ENCODE measurements around the gene TRPC1. TPM values are rescaled to one million over a fixed set of nuclear protein-coding genes. Genes with fewer than 3 reads are reported as not detected.
"Not testable (repeated sequence)": the region's sequence is repeated elsewhere in the genome, so short reads cannot be mapped to it uniquely, and the experiment has no call there.

The TRPC1 gene
- 14.2 and 18.5 TPM in 2 replicates for total RNA-seq (2012; rRNA removed)

DNA sequence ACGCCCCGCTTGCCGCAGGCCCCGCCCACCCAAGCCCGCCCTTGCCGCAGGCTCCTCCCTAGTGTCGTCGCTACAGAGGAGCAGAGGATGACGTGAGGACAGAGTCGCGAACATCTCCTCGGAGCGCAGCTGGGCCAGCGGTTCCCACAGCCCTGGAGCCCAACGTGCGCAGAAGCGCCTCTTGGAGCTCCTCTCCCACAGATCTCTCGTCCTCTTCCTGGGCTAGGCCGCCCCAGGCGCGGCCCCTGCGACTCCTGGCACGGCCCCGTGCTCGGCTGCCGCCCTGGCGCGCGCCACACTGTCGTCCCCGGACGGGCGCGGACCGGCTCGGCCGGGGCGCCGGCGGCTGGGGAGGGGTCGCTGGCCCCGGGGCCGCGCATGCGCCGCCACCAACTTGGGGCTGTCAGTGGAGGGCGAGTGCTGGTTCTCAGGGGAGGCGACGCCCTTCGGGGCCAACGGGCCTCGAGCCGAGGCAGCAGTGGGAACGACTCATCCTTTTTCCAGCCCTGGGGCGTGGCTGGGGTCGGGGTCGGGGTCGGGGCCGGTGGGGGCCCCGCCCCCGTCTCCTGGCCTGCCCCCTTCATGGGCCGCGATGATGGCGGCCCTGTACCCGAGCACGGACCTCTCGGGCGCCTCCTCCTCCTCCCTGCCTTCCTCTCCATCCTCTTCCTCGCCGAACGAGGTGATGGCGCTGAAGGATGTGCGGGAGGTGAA is at the start of gene TRPC1:
TRPC1 (plus strand) TSS at position 67 of the 714 bp plus-strand sequence; CDS start at position 593, 526 bp downstream.
- H3K9me3 ChIP-seq (replicated peaks; ENCODE audit: low read length) = no peaks in the 10 kb centered on the region
- H3K36me3 ChIP-seq (ENCODE audit: insufficient read depth, low read length) = peaks cover 5% of the 10 kb centered on the region
- H3K9ac ChIP-seq (ENCODE audit: low read depth, low read length) = peak within 1 kb of the TSS; percentile 99
- H3K4me2 ChIP-seq (ENCODE audit: low read length) = peak within 1 kb of the TSS; percentile 93
- H3K27me3 ChIP-seq (ENCODE audit: control insufficient read depth, insufficient read depth, low read length) = no peaks in the 10 kb centered on the region
- H3K4me1 ChIP-seq (ENCODE audit: control insufficient read depth, insufficient read depth, low read length) = peaks cover 12% of the 10 kb centered on the region
- peak within 1 kb of the TSS; percentile 100 for H3K4me3 ChIP-seq (ENCODE audit: low read length)

DNA sequence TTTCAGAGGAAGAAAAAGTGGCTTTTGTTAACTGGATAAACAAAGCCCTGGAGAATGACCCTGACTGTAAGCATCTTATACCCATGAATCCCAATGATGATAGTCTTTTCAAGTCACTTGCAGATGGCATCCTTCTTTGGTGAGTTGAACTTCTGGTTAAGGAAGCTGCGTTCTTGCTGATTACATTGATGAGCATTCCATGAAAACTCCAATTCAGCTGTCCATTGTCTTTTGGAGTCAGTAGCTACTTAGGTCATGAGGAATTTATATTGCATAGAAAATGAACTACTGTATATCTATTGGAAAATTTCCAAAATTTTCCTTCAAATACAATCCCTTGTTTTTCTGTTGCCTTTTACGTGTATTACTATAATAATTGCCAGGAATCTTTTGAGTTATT is 47.7 kb upstream of the TRPC1 start:
- no peak overlapping the region for H3K4me3 ChIP-seq (ENCODE audit: low read length)
- H3K27me3 ChIP-seq (ENCODE audit: control insufficient read depth, insufficient read depth, low read length) = no peaks in the 10 kb centered on the region
- no peak overlapping the region for H3K4me2 ChIP-seq (ENCODE audit: low read length)
- no peaks in the 10 kb centered on the region for H3K36me3 ChIP-seq (ENCODE audit: insufficient read depth, low read length)
- no peaks in the 10 kb centered on the region for H3K4me1 ChIP-seq (ENCODE audit: control insufficient read depth, insufficient read depth, low read length)
- no peak overlapping the region for H3K9ac ChIP-seq (ENCODE audit: low read depth, low read length)
- H3K9me3 ChIP-seq (replicated peaks; ENCODE audit: low read length) = no peaks in the 10 kb centered on the region

DNA sequence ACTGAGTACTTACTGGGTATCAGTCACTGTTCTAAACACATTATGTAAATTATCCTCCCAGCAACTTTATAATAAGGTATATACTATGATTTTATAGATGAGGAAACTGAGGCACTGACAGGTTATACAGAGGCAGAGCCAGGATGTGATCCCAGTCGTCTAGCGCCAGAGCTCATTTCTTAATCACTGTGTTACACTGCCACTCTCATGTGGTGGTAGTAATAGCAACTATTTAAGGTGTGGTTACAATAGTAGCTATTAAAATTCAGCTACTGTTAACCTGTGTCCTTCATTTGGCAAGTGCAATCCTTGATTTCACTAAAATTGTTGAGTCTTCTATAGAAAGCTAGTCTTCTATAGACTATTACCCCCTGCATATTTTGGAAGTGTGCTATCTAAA is 43.1 kb upstream of the TRPC1 start:
- Histone ChIP-seq H3K36me3 (ENCODE audit: insufficient read depth, low read length) (no peaks in the 10 kb centered on the region), H3K4me1 (ENCODE audit: control insufficient read depth, insufficient read depth, low read length) (no peaks in the 10 kb centered on the region), H3K9me3 (replicated peaks; ENCODE audit: low read length) (no peaks in the 10 kb centered on the region), H3K4me3 (ENCODE audit: low read length) (no peak overlapping the region), H3K4me2 (ENCODE audit: low read length) (no peak overlapping the region), H3K27me3 (ENCODE audit: control insufficient read depth, insufficient read depth, low read length) (no peaks in the 10 kb centered on the region), H3K9ac (ENCODE audit: low read depth, low read length) (no peak overlapping the region)

DNA sequence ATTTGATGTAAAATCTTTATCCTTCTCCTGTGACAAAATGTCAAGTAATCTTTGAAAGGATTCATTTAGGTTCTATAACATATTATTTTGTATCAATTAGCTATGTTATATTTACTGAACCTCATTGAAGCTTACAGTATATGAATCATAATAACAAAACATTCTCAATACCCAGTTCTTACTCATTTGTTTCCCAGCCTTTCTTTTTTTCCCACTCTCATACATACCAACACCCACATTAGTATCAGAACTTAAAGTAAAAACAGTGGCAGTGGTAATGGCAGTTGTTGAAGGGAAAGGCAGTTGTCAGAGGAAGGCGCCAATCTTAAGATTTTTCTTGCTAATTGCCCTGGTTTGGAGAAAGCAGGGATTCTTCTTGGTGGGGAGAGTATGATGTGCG is 33.2 kb upstream of the TRPC1 start:
- Histone ChIP-seq H3K27me3 (ENCODE audit: control insufficient read depth, insufficient read depth, low read length) (no peaks in the 10 kb centered on the region), H3K4me3 (ENCODE audit: low read length) (no peak overlapping the region), H3K9ac (ENCODE audit: low read depth, low read length) (no peak overlapping the region), H3K36me3 (ENCODE audit: insufficient read depth, low read length) (no peaks in the 10 kb centered on the region), H3K9me3 (replicated peaks; ENCODE audit: low read length) (no peaks in the 10 kb centered on the region), H3K4me1 (ENCODE audit: control insufficient read depth, insufficient read depth, low read length) (no peaks in the 10 kb centered on the region), H3K4me2 (ENCODE audit: low read length) (no peak overlapping the region)

DNA sequence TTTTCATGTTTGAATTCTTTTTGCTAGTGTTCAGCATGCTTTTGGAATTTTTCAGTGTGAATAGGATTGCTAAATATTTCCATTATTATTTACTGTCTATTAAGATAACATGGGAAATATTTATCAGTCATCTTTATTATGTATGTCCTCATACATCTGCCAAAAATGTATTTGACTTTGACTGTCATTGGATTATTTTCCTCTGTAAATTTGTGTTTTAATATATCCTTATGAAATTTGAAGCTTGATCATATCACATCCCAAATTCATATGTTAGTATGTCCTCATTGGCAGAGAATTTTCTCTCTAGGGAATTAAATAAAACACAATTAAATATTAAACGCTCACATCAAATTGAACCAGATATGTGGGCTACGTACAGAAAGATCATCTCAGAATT is 32.3 kb upstream of the TRPC1 start:
- Histone ChIP-seq H3K9ac (ENCODE audit: low read depth, low read length) (no peak overlapping the region), H3K4me3 (ENCODE audit: low read length) (no peak overlapping the region), H3K4me2 (ENCODE audit: low read length) (no peak overlapping the region), H3K27me3 (ENCODE audit: control insufficient read depth, insufficient read depth, low read length) (no peaks in the 10 kb centered on the region), H3K36me3 (ENCODE audit: insufficient read depth, low read length) (no peaks in the 10 kb centered on the region), H3K9me3 (replicated peaks; ENCODE audit: low read length) (no peaks in the 10 kb centered on the region), H3K4me1 (ENCODE audit: control insufficient read depth, insufficient read depth, low read length) (no peaks in the 10 kb centered on the region)

DNA sequence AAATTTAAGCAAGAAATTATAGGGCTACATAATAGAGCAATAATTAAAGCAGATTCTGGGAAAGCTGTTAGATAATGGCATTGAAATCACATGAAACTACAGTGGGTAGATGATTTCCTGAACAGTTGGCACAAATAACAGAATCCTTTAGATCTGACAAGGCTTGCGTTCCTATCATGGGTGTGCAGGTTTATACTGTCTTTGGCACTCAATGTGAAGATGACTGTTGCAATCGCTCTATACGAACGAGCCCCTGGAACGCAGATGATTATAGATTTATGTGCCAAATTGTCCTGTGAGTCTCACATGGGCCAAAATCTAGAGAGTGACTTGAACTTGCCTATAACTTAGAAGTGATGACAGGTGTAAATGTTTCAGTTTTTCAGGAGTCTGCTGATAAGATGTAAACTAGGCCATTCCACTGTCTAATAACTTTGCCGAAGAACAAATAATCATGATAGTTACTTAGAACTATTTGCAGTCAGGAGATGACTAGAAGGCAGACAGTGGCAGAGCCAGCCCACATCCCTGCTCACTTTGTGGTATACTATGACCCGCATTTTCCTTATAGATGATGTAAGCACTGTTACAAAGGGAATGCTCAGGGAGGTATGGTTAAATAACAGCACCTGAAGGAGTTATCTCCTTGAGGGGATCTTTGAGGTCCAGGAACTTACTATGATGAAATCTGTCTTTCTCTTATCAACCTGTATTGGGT is 30.5 kb upstream of the TRPC1 start:
- no peaks in the 10 kb centered on the region for H3K4me1 ChIP-seq (ENCODE audit: control insufficient read depth, insufficient read depth, low read length)
- no peaks in the 10 kb centered on the region for H3K36me3 ChIP-seq (ENCODE audit: insufficient read depth, low read length)
- H3K27me3 ChIP-seq (ENCODE audit: control insufficient read depth, insufficient read depth, low read length) = no peaks in the 10 kb centered on the region
- H3K4me2 ChIP-seq (ENCODE audit: low read length) = no peak overlapping the region
- no peak overlapping the region for H3K4me3 ChIP-seq (ENCODE audit: low read length)
- H3K9me3 ChIP-seq (replicated peaks; ENCODE audit: low read length) = no peaks in the 10 kb centered on the region
- no peak overlapping the region for H3K9ac ChIP-seq (ENCODE audit: low read depth, low read length)

DNA sequence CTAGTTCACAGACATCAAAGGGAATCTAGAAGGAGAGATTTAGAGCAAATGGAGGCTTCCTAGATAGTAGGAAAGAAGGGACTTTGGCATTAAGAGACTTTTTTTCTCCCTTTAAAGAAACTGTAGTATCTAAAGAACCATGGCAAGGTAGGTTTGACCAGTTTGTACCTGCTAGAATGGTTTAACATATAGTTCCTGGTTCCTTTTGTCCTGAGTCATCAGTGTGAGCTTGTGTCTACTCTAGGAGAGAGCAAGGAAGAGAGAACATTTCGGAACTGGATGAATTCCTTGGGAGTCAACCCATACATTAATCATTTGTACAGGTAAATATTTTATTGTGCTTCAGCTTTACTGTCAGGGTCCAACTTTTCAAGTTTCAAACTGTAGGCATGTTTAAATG is 29.6 kb upstream of the TRPC1 start:
- Histone ChIP-seq H3K9me3 (replicated peaks; ENCODE audit: low read length) (no peaks in the 10 kb centered on the region), H3K27me3 (ENCODE audit: control insufficient read depth, insufficient read depth, low read length) (no peaks in the 10 kb centered on the region), H3K4me3 (ENCODE audit: low read length) (no peak overlapping the region), H3K4me1 (ENCODE audit: control insufficient read depth, insufficient read depth, low read length) (no peaks in the 10 kb centered on the region), H3K4me2 (ENCODE audit: low read length) (no peak overlapping the region), H3K9ac (ENCODE audit: low read depth, low read length) (no peak overlapping the region), H3K36me3 (ENCODE audit: insufficient read depth, low read length) (no peaks in the 10 kb centered on the region)

DNA sequence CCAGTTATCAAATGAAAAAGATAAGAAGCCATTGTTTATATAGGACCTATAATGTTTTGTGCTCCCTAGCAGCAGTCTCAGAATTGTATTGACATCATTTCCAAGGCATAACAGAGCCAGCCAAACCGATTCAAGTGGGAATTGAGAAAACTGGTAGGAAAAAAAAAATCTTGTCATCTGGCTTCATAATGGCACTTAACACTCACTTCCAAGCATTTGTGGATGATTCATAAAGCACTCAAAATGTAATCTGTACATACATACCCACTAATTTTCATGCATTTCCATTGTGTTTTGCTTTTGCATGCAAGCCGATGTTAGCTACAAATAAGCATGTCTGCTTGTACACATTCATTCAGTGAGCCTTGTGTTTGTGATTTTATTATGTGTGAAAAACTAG is 18.6 kb upstream of the TRPC1 start:
- Histone ChIP-seq H3K4me3 (ENCODE audit: low read length) (no peak overlapping the region), H3K4me2 (ENCODE audit: low read length) (no peak overlapping the region), H3K9ac (ENCODE audit: low read depth, low read length) (no peak overlapping the region), H3K27me3 (ENCODE audit: control insufficient read depth, insufficient read depth, low read length) (no peaks in the 10 kb centered on the region), H3K36me3 (ENCODE audit: insufficient read depth, low read length) (no peaks in the 10 kb centered on the region), H3K9me3 (replicated peaks; ENCODE audit: low read length) (no peaks in the 10 kb centered on the region), H3K4me1 (ENCODE audit: control insufficient read depth, insufficient read depth, low read length) (no peaks in the 10 kb centered on the region)

DNA sequence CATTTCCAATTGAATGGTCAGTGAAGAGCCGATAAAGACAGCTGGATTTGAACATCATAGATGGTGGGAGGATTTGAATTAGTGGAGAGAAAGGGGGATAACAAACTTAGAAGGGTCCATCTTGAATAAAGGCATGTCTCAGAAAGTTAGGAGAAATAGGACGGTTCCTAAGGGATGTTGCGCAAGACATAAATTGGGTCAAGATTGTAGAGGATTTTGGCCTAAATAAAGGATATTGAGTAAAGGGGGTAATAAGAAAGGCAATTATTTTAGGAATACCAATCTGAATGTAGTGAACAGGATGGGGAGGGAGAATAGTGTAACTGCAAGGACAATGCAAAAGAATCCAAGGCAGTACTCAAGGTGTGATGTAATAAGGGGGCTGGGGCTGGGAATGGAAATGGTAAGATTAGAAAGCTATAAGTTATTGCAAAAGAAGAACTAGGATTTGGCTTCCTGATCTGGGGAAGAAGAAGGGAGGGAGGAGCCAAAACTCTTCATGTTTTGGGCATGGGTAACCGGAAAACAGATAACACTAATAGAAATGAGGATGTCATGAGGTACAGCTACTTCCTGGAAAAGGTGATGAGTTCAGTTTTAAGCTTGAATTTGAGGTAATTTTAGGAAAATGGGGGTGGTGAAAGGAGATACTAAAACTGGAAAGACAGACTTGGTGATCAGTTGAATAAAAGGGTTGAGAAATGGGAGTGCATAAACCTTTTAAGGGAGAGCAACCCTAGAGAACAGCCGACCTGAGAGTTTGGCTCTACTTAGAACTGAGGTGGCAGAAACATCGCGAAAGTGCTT is 17.3 kb upstream of the TRPC1 start:
- Histone ChIP-seq H3K9me3 (replicated peaks; ENCODE audit: low read length) (no peaks in the 10 kb centered on the region), H3K27me3 (ENCODE audit: control insufficient read depth, insufficient read depth, low read length) (no peaks in the 10 kb centered on the region), H3K36me3 (ENCODE audit: insufficient read depth, low read length) (no peaks in the 10 kb centered on the region), H3K4me2 (ENCODE audit: low read length) (no peak overlapping the region), H3K4me1 (ENCODE audit: control insufficient read depth, insufficient read depth, low read length) (no peaks in the 10 kb centered on the region), H3K9ac (ENCODE audit: low read depth, low read length) (no peak overlapping the region), H3K4me3 (ENCODE audit: low read length) (no peak overlapping the region)

DNA sequence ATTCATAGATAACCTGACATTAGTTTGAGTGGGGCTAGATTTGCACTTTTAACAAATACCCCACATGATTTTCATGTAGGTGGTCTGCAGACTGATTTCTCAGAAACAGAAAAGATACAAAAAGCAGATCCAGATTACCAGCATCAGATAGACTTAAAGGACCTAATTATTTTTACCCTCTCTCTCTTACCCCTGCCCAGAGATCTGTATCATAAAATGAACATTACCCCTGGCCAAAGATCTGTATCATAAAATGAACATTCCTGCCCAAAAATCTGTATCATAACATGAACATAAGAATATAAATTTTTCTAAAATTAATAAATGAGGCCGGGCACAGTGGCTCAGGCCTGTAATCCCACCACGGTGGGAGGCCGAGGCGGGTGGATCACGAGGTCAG is 14.6 kb upstream of the TRPC1 start:
- Histone ChIP-seq H3K4me1 (ENCODE audit: control insufficient read depth, insufficient read depth, low read length) (no peaks in the 10 kb centered on the region), H3K36me3 (ENCODE audit: insufficient read depth, low read length) (no peaks in the 10 kb centered on the region), H3K9ac (ENCODE audit: low read depth, low read length) (no peak overlapping the region), H3K9me3 (replicated peaks; ENCODE audit: low read length) (no peaks in the 10 kb centered on the region), H3K4me3 (ENCODE audit: low read length) (no peak overlapping the region), H3K27me3 (ENCODE audit: control insufficient read depth, insufficient read depth, low read length) (no peaks in the 10 kb centered on the region), H3K4me2 (ENCODE audit: low read length) (no peak overlapping the region)

DNA sequence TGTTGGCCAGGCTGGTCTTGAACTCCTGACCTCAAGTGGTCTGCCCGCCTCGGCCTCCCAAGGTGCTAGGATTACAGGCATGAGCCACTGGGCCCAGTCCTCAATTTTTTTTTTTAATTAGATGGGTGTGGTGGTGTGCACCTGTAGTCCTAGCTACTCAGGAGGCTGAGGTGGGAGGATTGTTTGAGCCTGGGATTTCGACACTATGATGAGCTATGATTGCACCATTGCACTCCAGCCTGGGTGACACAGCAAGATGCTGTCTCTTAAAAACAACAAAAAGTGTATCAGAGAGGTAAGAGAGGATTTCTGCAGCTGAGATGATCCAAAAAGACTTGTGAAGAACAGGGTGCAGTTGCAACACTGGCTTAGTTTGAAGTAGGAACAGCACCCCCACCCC is 9.0 kb upstream of the TRPC1 start:
- not testable (repeated sequence) for H3K9ac ChIP-seq (ENCODE audit: low read depth, low read length); H3K9me3 ChIP-seq (replicated peaks; ENCODE audit: low read length); H3K4me1 ChIP-seq (ENCODE audit: control insufficient read depth, insufficient read depth, low read length); H3K36me3 ChIP-seq (ENCODE audit: insufficient read depth, low read length); H3K4me2 ChIP-seq (ENCODE audit: low read length); H3K4me3 ChIP-seq (ENCODE audit: low read length); H3K27me3 ChIP-seq (ENCODE audit: control insufficient read depth, insufficient read depth, low read length)

Measured in skeletal muscle satellite cell (primary cell).